GM18951 (cell line): ENCODE measurements around the gene APBB1IP.
"Not testable (repeated sequence)": the region's sequence is repeated elsewhere in the genome, so short reads cannot be mapped to it uniquely, and the experiment has no call there.

Experiments used
- POLR2A ChIP-seq: IDR thresholded peaks from 4 replicates; pipeline ENCODE4 v1.6.1; 2011; ENCODE audit warnings: mild to moderate bottlenecking; ENCODE audit not compliant: insufficient read length, insufficient read depth; ENCODE audit errors: extremely low read depth
- in situ Hi-C: fragments of 300-500 bp; cut with MboI; formaldehyde crosslinking; loops from one replicate; pipeline ENCODE4 v1.12.0; 2022; ENCODE audit warnings: low sequenced_read_pairs, mixed read lengths, inconsistent platforms; ENCODE audit not compliant: unreplicated experiment

The APBB1IP gene

GRCh38 chr10:26437637-26438461, at the start of gene APBB1IP:
Gene APBB1IP, plus strand, starts transcription at chr10:26438341. Its CDS starts 53,986 bp downstream, at chr10:26492327.
- TF ChIP-seq POLR2A = peak; percentile 74
- in situ Hi-C loops = no loop called here

GRCh38 chr10:26389533-26389932, 48.6 kb upstream of the APBB1IP start:
- in situ Hi-C loops = no loop called here
- no peak for TF ChIP-seq POLR2A

GRCh38 chr10:26391701-26392695, 46.1 kb upstream of the APBB1IP start:
- TF ChIP-seq POLR2A = no peak
- in situ Hi-C loops = no loop called here

GRCh38 chr10:26398353-26398752, 39.8 kb upstream of the APBB1IP start:
- in situ Hi-C loops = not testable (repeated sequence)

- no peak for TF ChIP-seq POLR2A
- in situ Hi-C loops = no loop called here
These were observed 30.7 kb upstream of the APBB1IP start for GRCh38 chr10:26407406-26407969.

GRCh38 chr10:26408858-26409494, 29.2 kb upstream of the APBB1IP start:
- TF ChIP-seq POLR2A = no peak
- in situ Hi-C loops = no loop called here

GRCh38 chr10:26410356-26410755, 27.8 kb upstream of the APBB1IP start:
- in situ Hi-C loops = no loop called here
- TF ChIP-seq POLR2A = no peak

GRCh38 chr10:26412932-26413331, 25.2 kb upstream of the APBB1IP start:
- in situ Hi-C loops = no loop called here
- no peak for TF ChIP-seq POLR2A

GRCh38 chr10:26413375-26413774, 24.8 kb upstream of the APBB1IP start:
- no peak for TF ChIP-seq POLR2A
- in situ Hi-C loops = no loop called here

- in situ Hi-C loops = no loop called here
- TF ChIP-seq POLR2A = no peak
These were observed 21.0 kb upstream of the APBB1IP start for GRCh38 chr10:26417136-26417535.

- TF ChIP-seq POLR2A = no peak
- in situ Hi-C loops = no loop called here
These were observed 15.2 kb upstream of the APBB1IP start for GRCh38 chr10:26422977-26423376.

GRCh38 chr10:26423722-26424121, 14.4 kb upstream of the APBB1IP start:
- in situ Hi-C loops = no loop called here
- TF ChIP-seq POLR2A = no peak
